CD4-positive, alpha-beta T cell treated with Interleukin-2 at 100 ng/mL for 4 hours (primary cell): Measurements from ENCODE around the gene DIPK1B.

ENCODE experiments used
- DNase-seq: peaks from one replicate; pipeline ENCODE4 v3.0.0-alpha.2; 2020; ENCODE audit warnings: low spot score

Gene DIPK1B

DNA sequence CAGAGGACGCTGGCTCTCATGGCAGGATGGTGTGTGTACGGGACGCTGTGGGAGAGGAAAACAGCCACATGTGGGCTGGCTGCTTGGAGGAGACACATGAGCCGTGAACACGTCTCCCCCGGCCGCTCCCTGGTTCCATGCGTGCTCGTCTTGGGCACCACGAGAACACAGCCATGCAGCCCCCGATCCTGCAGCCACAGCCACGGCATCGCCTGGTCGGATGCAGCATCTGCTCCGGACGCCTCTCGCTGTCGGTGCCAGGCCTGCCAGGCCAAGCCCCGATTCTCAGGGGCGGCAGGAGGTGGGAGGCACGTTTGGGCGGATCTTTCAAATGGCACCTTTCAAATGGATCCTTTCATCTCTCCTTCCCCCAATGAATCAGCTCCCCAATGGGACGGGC, 27.1 kb downstream of the DIPK1B start:
- DNase-seq, result no peak

DNA sequence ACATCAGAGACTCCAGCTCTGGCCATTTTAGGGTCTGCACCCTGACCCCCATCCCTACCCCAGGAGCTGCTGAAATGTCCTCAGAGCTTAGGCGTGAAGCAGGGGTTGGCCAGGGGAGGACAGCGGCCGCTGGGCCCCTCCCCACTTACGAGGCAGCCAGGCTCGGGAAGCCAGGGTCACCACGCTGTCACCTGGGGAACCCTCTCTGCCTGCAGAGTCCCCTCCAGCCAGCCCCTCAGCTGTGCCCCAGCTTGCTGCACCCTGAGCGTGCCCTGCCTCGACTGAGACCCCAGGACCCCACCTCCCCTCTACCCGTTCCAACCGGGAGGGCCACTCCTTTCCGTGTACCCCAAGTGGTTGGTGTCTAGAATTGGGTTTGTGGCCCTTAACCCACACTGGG, 27.7 kb downstream of the DIPK1B start:
- DNase-seq, result no peak

GRCh38 chr9:136740491-136740890, 28.1 kb downstream of the DIPK1B start:
- DNase-seq, result no peak

DNA sequence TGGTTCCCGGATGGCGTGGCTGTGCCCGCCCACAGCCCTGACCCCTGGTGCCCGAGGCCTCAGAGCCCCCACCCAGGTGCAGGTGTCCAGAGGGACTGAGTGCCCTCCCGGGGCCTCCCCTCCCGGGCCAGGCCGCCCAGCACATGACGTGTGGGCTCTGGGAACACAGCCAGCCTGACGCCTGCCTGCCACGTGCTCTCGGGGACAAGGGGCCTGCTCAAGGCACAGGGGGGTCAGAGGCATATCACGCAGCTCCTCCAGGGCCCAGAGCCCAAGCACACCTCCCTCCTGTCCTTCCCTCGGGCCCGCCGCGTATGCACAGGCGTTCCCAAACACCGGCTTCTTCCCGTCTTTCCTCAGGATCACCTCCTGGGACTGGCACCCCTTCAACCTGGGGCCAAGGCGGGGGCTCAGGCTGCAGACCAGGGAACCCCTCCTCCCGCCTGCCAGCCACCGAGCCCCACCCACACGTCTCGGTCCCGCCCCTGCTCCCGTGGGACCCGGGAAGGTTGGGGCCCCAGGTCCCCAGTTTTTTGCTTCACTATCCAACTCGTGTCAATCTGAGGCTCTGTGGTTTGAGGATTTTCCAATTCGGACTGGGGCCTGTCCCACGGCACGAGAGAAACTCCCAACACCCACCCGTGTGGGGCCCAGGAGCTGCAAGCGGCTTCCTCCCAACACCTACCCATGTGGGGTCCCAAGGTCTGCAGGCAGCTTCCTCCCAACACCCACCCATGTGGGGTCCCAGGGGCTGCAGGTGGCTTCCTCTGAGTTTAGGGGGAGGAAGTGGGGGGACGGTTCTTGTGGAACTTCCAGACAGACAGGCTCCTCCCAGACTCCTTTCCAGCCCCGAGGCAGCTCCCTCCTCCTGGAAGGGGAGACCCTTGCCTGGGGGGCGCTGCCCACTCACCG, 28.9 kb downstream of the DIPK1B start:
- no peak for DNase-seq

- no peak for DNase-seq
These were observed 29.7 kb downstream of the DIPK1B start for GRCh38 chr9:136741883-136742571.

- no peak for DNase-seq
These were observed 30.4 kb downstream of the DIPK1B start, which contains the start of gene LCN10 for GRCh38 chr9:136742591-136743391. Gene LCN10, minus strand, starts transcription at chr9:136742940. Its CDS starts 37 bp downstream, at chr9:136742903.

DNA sequence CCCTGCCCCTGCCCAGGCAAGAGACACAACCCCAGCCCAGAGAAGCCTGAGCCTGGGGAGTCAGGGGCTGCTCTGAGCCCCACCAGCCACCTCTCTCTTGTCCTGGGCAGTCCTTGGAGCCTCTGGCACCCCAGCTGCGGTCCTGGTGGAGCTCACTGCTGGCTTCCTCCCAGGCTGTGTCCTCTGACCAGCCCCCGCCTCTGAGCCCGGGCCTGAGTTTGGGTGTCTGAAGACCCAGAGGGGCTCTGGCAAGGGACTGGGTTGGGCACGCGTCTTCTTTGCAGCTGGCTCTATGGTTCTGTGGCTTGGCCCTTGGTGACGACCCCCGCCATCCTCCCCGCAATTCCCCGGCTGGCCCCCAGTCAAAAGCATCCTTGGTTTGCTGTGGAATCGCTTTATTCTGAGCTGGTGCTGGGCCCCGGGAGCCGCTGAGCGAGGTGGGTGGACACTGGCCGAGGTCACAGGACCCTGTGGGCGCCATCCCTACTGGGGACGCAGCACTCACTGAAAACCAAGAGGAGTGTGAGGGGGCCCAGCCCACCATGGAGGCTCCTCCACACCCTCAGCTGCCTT, 31.4 kb downstream of the DIPK1B start:
- no peak for DNase-seq

DNA sequence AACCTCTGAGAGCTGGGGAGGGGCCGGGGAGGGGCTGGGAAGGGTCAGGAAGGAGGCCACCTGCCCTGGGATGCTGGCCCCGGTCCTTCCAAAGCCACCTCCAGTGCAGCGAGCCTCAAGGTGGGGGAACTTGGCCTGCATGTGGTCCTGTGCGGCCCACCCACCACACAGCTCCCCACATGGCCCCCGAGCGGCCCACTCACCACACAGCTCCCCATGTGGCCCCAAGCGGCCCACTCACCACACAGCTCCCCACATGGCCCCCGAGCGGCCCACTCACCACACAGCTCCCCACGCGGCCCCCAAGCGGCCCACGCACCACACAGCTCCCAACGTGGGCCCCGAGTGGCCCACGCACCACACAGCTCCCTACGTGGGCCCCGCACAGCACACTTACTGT, 32.4 kb downstream of the DIPK1B start:
- DNase-seq, result no peak

DNA sequence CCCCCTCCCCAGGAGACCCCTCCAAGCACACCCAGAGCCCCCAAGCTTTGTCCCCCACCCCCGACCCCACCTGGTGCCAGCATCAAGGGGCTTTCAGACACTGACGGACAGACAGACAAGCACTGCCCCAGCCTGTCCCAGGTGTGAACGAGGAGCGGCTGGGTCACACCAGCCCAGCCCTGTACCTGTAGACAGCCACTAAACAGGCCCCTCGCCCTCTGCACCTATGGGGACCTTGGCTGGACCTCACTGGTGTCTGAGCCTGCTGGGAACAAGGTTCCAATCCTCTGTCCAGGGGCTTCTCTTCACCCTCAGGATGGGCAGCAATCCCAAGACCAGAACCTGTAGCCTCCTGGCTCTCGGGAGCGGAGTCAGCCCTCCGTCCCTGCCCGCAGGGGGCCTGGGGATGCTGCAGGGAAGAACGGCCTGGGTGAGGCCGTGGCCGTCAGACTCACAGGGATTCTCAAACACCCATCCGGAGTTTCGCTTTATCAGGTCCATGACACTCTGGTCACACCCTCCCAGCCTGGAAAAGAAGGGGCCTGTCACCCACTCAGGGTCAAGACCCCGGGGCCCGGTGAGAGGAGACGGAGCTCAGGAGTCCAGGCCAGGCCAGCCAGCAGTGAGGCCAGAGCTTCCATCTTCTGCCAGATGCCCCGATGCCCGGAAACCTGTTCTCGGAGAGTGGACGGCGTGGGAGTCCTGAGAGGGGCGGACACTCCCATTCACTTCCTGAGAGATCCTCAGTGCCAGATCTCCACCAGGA, 33.2 kb downstream of the DIPK1B start:
- DNase-seq, result no peak

- DNase-seq, result no peak
These were observed 33.8 kb downstream of the DIPK1B start for GRCh38 chr9:136746155-136746490.

- no peak for DNase-seq
These were observed 34.2 kb downstream of the DIPK1B start for GRCh38 chr9:136746621-136747020.

DNA sequence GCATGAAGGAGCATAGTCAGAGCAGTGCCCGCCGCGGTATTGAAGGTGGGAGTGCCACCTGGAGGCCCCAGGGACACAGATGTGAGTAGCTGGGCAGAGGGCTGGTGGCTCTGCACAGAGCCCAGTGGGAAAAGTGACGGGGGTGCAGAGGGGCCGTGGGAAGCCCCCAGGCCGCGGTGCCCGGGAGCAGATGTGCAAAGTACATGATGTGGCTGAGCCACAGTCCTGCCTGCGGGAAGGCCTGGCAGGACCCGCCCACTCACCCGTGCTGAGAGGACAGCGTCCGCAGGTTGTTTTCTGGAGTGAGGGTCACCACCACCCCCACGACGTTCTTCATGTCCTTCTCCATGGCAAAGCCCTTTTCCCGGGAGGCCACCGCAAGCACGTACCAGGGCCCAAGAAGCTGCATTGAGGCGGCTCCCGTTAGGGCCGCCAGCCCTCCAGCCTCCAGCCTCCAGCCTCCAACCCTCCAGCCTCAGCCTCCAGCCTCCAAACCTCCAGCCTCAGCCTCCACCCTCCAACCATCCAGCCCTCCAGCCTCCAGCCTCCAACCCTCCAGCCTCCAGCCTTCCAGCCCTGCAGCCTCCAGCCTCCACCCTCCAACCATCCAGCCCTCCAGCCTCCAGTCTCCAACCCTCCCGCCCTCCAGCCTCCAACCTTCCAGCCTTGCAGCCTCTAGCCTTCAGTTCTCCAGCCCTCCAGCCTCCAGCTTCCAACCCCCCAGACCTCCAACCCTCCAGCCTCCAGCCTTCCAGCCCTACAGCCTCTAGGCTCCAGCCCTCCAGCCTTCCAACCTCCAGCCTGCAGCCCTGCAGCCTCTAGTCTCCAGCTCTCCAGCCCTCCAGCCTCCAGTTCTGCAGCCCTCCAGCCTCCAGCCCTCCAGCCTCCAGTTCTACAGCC, 35.0 kb downstream of the DIPK1B start:
- no peak for DNase-seq

GRCh38 chr9:136748201-136748600, 35.8 kb downstream of the DIPK1B start, which contains the start of gene LCN6:
Gene LCN6, minus strand, starts transcription at chr9:136748525. Its CDS starts 42 bp downstream, at chr9:136748483.
- DNase-seq, result no peak

- no peak for DNase-seq
These were observed 36.6 kb downstream of the DIPK1B start for GRCh38 chr9:136748666-136749611.

- DNase-seq, result no peak
These were observed 38.2 kb downstream of the DIPK1B start for GRCh38 chr9:136750526-136750925.

- no peak for DNase-seq
These were observed 38.9 kb downstream of the DIPK1B start for GRCh38 chr9:136751244-136751643.

DNA sequence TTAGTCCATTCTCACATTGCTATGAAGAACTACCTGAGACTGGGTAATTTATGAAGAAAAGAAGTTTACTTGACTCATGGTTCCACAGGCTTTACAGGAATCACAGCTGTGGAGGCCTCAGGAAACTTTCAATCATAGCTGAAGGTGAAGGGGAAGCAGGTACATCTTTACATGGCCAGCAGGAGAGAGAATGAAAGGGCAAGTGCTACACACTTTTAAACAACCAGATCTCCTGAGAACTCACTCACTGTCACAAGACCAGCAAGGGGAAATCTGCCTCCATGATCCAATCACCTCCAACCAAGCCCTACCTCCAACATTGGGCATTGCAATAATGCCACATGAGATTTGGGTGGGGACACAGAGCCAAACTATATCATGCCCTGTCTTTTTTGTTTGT, 39.4 kb downstream of the DIPK1B start:
- DNase-seq, result no peak

DNA sequence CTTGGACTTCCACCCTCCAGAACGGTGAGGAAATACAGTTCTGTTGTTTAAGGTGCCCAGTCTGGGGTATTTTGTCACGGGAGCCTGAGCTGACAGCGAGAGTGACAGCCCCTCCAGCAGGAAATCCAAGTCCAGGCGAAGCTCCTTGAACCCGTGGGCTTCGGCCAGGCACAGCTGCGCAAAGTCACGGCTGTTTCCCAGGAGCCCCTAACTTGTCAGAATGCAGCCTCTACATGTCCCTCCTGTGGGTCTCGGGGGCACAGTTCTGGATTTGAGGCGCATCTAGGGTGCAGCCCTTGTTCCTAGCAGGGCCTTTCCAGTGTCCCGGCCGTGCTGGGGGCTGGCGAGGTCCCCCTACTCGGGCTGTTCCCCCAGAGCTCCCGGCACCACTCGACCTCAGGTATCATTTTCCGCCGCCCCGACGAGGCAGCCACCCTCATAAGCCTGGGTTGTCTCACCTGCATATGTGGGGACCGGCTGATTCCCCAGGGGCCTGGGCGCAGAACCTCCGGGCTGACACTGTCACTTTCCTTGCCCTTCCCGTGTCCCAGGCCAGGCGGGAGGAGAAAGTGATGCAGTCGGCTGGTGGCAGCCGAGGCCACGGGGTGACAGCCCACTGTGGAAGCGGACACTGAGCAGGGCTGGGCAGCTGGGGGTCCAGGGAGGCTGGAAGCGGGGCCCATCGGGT, 41.1 kb downstream of the DIPK1B start:
- no peak for DNase-seq
